Fibroblast of lung (primary cell): Measurements from ENCODE around the gene CCDC47. TPM values are rescaled to one million over a fixed set of nuclear protein-coding genes. Genes with fewer than 3 reads are reported as not detected.

Experiments
- DNase-seq, 2 donors: peaks; one replicate each; pipeline versions ENCODE4 v3.0.0 to v3.0.0-alpha.2; 2010; ENCODE audit warnings: low read depth in 2 of 2
- H2AFZ ChIP-seq: 2 replicates; pipeline ENCODE4 v1.5.1; 2012; ENCODE audit warnings: low read length, control low read depth, inconsistent platforms
- H3K27ac ChIP-seq: 2 replicates; pipeline ENCODE4 v1.5.1; 2011; ENCODE audit warnings: low read length, control low read depth; ENCODE audit not compliant: insufficient read depth
- H3K27me3 ChIP-seq: 2 replicates; pipeline ENCODE4 v1.5.1; 2011; ENCODE audit warnings: mild to moderate bottlenecking, low read length; ENCODE audit not compliant: control insufficient read depth, insufficient read depth
- H3K36me3 ChIP-seq: 2 replicates; pipeline ENCODE4 v1.5.1; 2011; ENCODE audit warnings: low read length; ENCODE audit not compliant: control insufficient read depth, insufficient read depth
- H3K4me1 ChIP-seq: 2 replicates; pipeline ENCODE4 v1.5.1; 2011; ENCODE audit warnings: low read length; ENCODE audit not compliant: control insufficient read depth, insufficient read depth; ENCODE audit errors: extremely low read depth
- H3K4me2 ChIP-seq: 2 replicates; pipeline ENCODE4 v1.5.1; 2011; ENCODE audit warnings: low read length, control low read depth; ENCODE audit not compliant: insufficient read depth; ENCODE audit errors: extremely low read depth
- H3K4me3 ChIP-seq, 4 experiments: fragments of 200-600 bp in 1 of 4; sonication (generic) in 1 of 4; replicated peaks in 1 of 4; 2 replicates each; pipeline ENCODE4 v1.5.1; 2011 to 2016; ENCODE audit warnings: low read length in 4 of 4, low read depth in 3 of 4, mild to moderate bottlenecking in 3 of 4, control low read depth in 2 of 4, inconsistent platforms in 1 of 4, mixed read lengths in 1 of 4; ENCODE audit not compliant: insufficient read depth in 1 of 4; ENCODE audit errors: control extremely low read depth in 1 of 4
- H3K79me2 ChIP-seq: 2 replicates; pipeline ENCODE4 v1.5.1; 2012; ENCODE audit warnings: mild to moderate bottlenecking, low read length, inconsistent platforms; ENCODE audit not compliant: control insufficient read depth, insufficient read depth
- H3K9ac ChIP-seq: 2 replicates; pipeline ENCODE4 v1.5.1; 2011; ENCODE audit warnings: mild to moderate bottlenecking, low read length, control low read depth; ENCODE audit not compliant: insufficient read depth
- H3K9me3 ChIP-seq: 2 replicates; pipeline ENCODE4 v1.5.1; 2012; ENCODE audit warnings: low read depth, low read length; ENCODE audit not compliant: control insufficient read depth, insufficient read depth
- H4K20me1 ChIP-seq: 2 replicates; pipeline ENCODE4 v1.5.1; 2011; ENCODE audit warnings: low read length; ENCODE audit not compliant: control insufficient read depth, insufficient read depth; ENCODE audit errors: extremely low read depth
- CTCF ChIP-seq, 2 donors: IDR thresholded peaks in 1 of 2; conservative IDR thresholded peaks in 1 of 2; 1 replicate in 1 of 2; 2 replicates in 1 of 2; pipeline ENCODE4 v1.5.1; 2011 to 2012; ENCODE audit warnings: low read length in 2 of 2, control low read depth in 1 of 2, inconsistent platforms in 1 of 2, low read depth in 1 of 2, mild to moderate bottlenecking in 1 of 2
- EZH2 ChIP-seq: IDR thresholded peaks from 2 replicates; pipeline ENCODE4 v1.5.1; 2012; ENCODE audit warnings: low read length, control low read depth, mild to moderate bottlenecking; ENCODE audit errors: missing control alignments
- polyA plus RNA-seq, 2 donors: library from polyadenylated mRNA; depleted of rRNA in 1 of 2; stranded (reverse) in 1 of 2; unstranded in 1 of 2; fragments of >200 nt; gene quantifications; 2 replicates each; pipeline ENCODE4 v1.2.1, GENCODE V29; 2011 to 2012; ENCODE audit warnings: missing spikeins in 1 of 2
- total RNA-seq: library from RNA; depleted of rRNA; stranded (reverse); fragments of >200 nt; gene quantifications from 2 replicates; pipeline ENCODE4 v1.2.1, GENCODE V29; 2014

CCDC47 gene
- total and polyA plus RNA-seq, 2 donors (not counting 1 experiment from before 2014, with no cell fraction given) = 65.6 to 83.2 TPM

- Histone ChIP-seq H3K4me1 (no peaks in the 10 kb centered on the region), H3K79me2 (peaks cover 17% of the 10 kb centered on the region), H3K9me3 (no peaks in the 10 kb centered on the region), H2AFZ (no peak overlapping the region), H3K36me3 (peaks cover 4% of the 10 kb centered on the region), H3K27me3 (no peaks in the 10 kb centered on the region), H3K9ac (no peak overlapping the region), H3K27ac (no peak overlapping the region), H4K20me1 (no peaks in the 10 kb centered on the region), H3K4me2 (no peak overlapping the region), H3K4me3 (no peak overlapping the region)
- no peak for TF ChIP-seq CTCF (conservative IDR thresholded peaks at IDR 0.05 in 1 of 2, IDR thresholded peaks at IDR 0.05 in 1 of 2; ENCODE audit: low read depth in 1 of 2, low read length in 2 of 2)
- no peak for TF ChIP-seq EZH2
- no peak for DNase-seq
Measured at GRCh38 chr17:63762161-63763078, 11.0 kb downstream of the CCDC47 start.

DNA sequence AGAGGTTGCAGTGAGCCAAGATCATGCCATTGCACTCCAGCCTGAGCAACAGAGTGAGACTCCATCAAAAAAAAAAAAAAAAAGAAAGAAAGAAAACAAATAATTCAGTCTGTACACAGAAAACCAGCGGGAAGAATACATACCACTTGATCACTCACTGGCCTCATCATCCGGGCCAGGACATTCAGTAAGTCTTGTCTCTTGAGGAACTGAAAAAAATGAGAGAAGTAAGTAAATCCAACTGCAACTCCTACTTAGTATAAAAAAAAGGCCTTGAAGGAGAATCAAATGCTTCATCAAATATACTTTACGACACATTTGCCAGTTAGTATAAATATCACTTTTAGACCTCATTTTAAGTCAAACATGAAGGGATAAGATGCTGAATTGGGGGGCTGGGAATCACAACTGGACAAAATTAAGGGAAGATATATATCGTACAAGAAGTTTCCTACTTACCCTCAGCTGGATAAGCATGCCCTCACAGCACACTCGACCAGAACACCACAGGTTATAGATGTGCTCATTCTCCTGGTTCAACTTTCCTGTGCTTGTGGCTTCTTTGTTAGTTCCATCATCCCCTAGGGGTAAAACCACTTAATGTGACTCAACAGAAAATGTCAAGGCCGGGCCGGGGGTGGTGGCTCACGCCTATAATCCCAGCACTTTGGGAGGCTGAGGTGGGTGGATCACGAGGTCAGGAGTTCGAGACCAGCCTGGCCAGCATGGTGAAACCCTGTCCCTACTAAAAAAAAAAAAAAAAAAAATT, 12.4 kb downstream of the CCDC47 start:
- no peaks in the 10 kb centered on the region for H3K9me3 ChIP-seq
- TF ChIP-seq EZH2 = no peak
- TF ChIP-seq CTCF (conservative IDR thresholded peaks at IDR 0.05 in 1 of 2, IDR thresholded peaks at IDR 0.05 in 1 of 2; ENCODE audit: low read depth in 1 of 2, low read length in 2 of 2) = no peak
- H4K20me1 ChIP-seq = no peaks in the 10 kb centered on the region
- peaks cover 7% of the 10 kb centered on the region for H3K36me3 ChIP-seq
- no peak overlapping the region for H2AFZ ChIP-seq
- no peak overlapping the region for H3K9ac ChIP-seq
- H3K27me3 ChIP-seq = no peaks in the 10 kb centered on the region
- H3K4me3 ChIP-seq = no peak overlapping the region
- peaks cover 5% of the 10 kb centered on the region for H3K79me2 ChIP-seq
- peak in 1 of 2 donors; percentile 9 for DNase-seq
- no peak overlapping the region for H3K27ac ChIP-seq
- no peaks in the 10 kb centered on the region for H3K4me1 ChIP-seq
- H3K4me2 ChIP-seq = no peak overlapping the region

- Histone ChIP-seq H2AFZ (no peak overlapping the region), H3K27me3 (no peaks in the 10 kb centered on the region), H3K36me3 (peaks cover 5% of the 10 kb centered on the region), H3K9ac (no peak overlapping the region), H3K4me1 (no peaks in the 10 kb centered on the region), H3K4me3 (no peak overlapping the region), H3K79me2 (no peaks in the 10 kb centered on the region), H4K20me1 (no peaks in the 10 kb centered on the region), H3K4me2 (no peak overlapping the region), H3K27ac (no peak overlapping the region), H3K9me3 (no peaks in the 10 kb centered on the region)
- no peak for DNase-seq
- TF ChIP-seq CTCF (conservative IDR thresholded peaks at IDR 0.05 in 1 of 2, IDR thresholded peaks at IDR 0.05 in 1 of 2; ENCODE audit: low read depth in 1 of 2, low read length in 2 of 2) (no peak), EZH2 (no peak)
Measured at GRCh38 chr17:63758428-63758827, 15.0 kb downstream of the CCDC47 start.
